ENCODE data around the gene BTBD3.

DNA sequence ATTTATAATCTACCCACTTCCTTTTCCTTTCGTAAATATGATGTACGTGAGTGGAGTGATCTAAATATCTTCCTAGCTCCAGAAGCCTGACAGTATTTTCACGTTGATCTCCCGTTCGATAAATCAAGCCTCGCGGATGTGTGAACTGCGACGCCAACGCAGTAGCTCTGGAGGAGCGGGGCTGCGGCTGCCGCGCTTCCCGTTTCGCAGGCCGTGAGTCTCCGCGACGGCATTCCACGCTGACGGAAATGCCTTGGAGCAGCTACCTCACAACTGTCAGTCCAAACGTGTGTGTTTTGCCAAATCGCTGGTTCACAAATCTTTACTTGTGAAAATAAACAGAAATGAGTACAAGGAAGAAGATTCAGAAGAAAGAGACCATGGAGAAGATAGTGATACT lies 41.2 kb downstream of the BTBD3 start:
- TF ChIP-seq CTCF (IDR thresholded peaks at IDR 0.05) (no peak), POLR2AphosphoS5 (IDR thresholded peaks at IDR 0.05) (no peak), EP300 (IDR thresholded peaks at IDR 0.05) (no peak), POLR2A (IDR thresholded peaks at IDR 0.05) (no peak)
